HPDE6-E6E7 (cell line): ENCODE measurements around the gene CYP26A1.

Experiments
- DNase-seq: peaks from one replicate; pipeline ENCODE4 v3.0.0; 2011; ENCODE audit warnings: missing footprints; ENCODE audit errors: extremely low spot score

The CYP26A1 gene

DNA sequence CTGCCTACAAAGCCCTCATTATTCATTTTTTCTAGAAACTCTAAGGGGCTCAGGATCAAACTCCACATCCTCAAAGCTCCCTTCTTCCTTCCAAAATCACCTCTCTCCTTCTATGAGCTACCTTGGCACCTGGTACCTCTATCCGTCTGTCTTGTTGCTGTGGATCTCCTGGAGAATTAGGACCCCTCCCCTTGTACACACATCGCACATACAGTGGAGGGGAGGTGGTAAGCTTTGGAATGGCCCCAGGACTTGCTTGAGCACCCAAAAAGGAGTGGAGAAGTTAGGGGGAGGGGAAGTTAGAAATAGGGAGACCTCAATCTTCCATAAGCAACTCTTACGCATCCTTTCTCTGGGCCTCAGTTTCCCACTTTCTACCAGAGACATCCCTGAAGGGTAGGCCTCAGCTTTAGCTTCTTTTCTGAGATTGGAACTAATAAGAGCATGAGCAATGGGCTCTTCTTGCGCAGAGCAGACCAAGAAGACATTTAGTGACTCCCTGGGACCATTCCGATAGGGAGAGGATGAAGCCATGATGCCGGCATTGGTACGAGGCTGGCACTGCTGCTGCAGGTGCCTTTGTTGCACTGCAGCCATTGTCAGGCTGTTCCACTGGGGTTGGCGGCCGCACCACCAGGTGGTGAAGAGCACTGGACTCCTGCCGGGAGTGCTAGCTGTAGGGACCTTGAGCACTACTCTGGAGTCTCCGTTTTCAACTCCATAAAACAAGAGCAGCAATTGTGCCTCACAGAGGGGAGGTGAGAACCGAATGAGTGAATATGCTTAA lies 8.6 kb upstream of the CYP26A1 start:
- DNase-seq: no peak

DNA sequence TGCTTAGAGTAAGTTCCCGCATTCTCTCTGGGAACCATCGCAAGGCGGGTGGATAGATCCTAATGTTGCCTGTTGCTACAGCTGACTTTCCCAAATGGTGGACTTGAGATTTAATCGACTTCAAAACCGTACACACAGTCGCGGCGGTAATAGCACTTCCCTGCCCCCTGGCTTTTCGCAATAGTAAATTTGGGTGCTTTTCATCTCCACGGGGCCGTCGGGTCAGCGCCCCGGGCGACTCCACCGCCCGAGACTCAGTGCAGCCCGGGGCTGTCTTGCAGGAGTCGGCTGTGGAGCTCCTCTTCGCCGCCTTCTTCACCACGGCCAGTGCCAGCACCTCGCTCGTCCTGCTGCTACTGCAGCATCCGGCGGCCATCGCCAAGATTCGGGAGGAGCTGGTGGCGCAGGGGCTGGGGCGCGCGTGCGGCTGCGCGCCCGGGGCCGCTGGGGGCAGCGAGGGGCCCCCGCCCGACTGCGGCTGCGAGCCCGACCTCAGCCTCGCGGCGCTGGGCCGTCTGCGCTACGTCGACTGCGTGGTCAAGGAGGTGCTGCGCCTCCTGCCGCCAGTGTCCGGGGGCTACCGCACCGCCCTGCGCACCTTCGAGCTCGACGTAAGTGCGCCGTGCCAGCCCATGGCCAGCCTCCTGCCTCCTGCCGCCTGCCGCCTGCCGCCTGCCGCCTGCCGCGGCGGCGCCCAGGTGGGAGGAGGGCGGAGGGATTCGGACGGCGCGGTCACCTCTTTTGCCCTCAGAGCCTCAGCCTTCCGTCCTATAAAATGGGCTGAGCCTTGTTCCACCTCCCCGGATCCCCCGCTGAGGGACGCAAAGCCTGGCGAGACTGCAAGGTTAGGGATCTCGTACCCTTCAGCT lies 7.8 kb upstream of the CYP26A1 start:
- DNase-seq: no peak

DNA sequence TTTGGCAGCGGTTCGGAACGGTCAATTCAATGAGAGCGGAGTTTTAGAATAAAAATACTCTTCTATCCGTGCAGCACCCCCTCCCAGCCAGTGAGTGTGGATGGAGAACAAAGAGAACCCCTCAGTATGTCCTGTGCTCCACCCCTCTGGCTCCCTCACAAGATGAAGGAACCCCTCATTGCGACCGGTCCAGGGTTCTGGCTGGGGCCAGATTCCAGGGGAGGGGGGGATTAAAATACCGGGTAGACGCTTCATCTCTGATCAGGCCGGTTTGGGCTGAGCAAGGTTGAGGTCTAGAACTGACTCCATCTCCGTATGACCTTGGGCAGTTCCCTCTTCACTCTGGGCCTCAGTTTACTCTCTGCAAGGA lies 7.2 kb upstream of the CYP26A1 start:
- DNase-seq: no peak

DNA sequence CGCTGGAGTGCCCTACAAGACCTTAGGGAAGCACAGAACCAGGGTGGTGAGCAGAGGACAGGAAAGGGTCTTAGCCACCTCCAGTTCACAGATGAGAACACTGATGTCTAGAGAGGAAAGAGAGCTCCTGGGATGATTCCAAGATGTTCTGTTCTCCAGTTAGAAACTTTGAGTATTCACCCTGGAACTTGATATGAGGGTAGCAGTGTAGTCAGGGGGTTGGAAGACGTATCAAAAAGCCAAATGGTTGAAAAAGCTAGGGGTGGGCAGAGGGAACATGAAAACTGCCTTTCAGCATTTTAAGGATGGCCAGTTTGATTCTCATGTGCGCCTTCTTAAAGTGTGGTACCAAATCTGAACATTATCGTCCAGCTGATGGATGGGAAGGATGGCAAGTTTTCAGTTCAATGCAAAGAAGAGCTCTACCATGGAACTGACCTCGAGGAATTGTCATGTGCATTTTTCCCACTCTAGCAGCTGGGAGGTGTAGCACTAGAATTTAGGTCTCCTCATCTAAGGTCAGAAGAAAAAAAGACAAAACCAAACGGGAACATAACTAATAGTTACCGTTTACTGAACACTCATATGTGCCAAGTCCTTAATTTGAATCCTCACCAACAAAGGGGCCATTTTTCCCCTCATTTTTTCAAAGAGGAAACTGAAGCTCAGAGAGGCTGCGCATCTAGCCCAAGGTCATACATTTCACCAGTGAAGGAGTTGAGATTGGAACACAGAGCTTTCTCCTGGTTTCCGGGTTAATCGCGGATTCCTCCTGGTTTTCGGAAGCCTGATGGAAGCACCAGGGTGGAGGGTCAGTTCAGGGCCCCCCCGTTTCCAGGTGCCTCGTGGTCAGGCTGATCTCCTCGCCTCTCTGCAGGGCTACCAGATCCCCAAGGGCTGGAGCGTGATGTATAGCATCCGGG lies 6.0 kb upstream of the CYP26A1 start:
- no peak for DNase-seq

DNA sequence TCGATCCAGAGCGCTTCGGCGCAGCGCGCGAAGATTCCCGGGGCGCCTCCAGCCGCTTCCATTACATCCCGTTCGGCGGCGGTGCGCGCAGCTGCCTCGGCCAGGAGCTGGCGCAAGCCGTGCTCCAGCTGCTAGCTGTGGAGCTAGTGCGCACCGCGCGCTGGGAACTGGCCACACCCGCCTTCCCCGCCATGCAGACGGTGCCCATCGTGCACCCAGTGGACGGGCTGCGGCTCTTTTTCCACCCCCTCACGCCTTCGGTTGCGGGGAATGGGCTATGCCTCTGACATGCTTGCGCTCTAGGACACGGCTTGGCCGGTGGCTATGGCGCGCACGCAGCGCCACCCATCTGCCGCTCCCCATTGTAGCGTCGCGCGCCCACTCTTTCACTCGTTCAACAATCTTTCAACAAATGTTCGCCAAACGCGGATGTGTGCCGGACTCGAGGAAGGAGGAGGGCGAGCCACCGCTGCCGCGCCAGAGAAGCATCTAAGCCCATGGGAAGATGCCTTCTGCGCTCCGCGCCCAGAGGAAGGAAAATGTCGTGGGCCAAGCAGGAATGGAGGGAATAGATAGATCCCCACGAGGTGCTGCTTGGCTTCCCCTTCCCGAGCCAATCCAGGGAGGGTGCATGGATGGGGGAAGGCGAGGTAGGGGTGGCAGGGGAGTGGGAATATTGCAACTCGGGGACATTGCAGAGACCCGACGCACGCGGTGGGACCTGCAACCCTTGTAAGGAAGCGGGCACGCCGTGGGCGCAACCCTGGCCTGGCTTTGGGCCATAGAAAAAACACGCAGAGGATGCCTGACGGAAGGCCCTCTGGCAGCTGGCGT lies 5.1 kb upstream of the CYP26A1 start:
- DNase-seq: no peak

DNA sequence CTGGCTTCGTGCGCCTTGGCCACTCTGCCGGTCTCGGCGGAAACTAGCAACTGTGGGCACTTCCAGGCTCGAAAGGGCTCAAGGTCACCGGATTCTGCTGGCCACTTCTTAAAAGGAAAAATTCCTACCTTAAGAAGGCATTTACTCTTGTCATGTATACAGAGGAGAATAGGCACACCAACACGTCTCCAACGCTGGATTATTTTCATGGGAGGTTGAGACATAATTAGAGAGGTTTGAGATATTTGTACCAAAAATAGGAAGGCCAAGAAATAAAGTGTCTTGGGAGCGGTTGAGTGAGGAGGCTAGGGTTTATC lies 4.5 kb upstream of the CYP26A1 start:
- no peak for DNase-seq

DNA sequence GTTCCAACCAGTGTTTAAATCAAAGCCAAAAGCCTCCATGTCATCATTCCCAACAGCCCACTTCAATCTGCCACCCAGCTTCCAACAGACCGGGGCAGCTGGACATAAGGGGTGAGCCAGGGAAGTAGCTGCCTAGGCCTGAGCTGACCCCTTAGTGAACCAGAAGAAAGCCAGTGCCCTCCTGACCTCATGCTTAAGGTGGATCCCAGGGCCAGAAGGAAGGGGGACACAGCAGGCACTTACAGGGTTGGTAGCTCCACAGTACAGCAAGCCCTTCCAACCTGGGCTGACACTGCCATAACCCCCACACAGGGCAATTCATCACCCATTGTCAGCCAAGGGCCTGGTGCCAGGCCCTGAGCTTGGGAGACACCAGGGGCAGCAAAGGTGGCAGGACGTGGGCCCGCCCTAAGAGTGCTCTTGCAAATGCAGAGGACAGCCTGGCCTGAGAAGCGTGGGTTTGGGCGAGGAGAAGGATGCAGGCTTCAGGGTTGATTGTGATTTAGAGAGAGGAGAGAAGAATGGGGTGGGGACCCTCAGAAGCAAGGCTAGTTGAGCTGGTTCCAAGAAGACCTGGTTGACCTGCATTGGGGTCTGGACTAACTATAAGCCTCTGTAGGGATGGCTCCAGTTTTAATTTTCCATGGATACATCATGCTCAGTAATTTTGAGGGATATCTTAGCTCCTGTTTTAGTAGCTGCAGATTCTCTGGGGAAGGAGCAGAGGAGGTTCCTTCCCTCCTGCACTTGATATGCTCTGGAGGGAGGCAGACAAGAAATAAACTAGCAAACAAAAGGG lies 3.1 kb upstream of the CYP26A1 start:
- no peak for DNase-seq

DNA sequence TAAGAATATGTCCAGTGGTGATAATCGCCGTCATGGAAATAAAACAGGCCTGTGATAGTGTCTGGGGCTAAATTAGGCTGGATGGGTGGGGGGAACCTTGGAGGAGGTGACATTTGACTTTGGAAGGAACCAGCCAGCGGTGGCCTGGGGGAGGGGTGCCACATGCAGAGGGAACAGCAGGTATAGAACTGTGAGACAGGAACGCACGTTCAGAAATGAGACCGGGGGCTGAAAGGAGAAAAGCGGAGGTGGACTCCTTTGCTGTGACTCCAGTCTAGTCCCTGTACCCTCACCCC lies 2.6 kb upstream of the CYP26A1 start:
- no peak for DNase-seq

DNA sequence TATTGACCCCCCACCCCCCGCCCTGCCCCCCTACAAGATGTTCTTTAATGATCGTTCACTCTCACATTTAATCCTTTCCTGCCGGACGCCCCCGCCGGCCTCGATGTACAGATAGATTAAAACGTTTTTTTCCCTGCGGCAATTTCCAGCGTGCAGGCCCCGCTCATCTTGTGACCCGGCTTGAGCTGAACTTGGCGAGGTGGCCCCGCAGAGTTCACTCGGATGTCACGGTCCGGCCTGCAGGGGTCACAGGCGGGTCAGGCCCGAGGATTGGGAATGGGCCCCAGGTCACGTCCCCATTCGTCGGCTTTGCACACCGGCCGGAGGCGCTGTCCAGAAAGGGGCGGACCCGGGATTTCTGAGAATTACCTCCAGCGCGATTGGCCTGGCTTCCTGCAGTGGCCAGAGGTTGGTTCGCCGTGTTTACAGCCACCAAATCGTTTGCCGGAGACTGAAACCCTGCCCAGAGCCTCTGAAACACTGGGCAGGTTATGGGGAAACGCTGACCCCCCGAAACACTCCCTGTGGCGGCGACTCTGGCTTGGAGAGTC lies 1.9 kb upstream of the CYP26A1 start:
- no peak for DNase-seq

DNA sequence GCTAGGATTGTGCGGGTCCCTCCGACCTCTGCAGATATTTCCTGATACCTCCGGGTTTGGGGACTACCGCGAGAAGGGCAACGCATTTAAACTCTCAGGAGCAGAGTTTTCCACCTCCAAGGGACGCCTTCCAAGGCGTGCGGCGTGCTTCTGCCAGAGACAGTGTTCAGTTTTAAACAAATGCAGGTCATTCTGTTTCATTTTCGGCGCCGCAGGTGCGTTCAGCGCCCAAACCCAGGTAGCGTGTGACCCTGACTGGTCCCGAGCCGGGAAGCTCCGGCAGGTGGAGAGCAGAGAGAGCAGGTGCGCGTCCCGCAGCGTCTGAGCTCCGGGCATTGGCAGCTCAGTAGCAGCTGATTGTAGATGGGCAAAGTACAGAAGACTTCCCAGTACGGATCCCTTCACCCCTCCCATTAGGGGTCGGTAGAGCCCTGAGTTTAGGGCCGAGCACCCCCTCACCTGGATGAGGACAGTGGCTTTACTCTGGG lies 1.4 kb upstream of the CYP26A1 start:
- no peak for DNase-seq

DNA sequence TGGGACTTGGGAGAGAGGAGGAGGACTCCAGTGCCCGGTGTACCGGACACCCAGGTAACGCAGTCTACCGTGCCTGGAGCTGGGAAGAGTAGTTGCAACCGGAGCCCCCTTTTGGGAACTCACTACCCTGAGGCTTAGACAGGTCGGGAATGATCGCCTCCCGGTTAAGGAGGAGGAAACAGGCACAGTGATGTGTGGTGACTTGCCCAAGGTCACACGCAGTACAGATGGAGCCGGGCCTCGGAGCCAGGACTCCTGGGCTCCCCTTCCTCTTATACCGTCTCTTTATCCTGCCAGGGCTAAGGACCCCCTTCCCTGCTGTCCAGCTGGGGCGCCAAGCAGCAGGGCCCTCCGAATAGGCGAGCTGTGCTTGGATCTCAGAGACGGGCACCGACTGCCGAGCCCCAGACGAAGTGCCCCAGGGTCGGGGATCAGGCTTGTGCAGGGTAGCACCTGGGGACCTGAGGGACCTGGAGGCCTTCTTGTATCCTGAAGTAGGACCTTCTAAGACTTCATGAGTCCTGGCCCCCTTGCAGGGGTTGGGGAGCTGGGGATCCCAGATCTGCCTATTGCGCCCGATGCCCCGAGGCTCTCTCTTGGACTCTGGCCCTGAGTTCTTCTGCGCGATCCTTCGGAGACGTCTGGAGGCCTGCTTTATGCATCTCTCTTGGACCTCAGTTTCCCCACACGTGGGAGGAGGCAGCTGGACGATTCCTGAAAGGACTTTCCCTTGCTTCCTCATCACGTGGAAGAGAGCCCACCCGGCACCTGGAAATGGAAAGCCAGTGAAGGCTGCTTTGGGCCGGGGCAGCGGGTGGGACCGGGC lies 767 bp upstream of the CYP26A1 start:
- DNase-seq: no peak

DNA sequence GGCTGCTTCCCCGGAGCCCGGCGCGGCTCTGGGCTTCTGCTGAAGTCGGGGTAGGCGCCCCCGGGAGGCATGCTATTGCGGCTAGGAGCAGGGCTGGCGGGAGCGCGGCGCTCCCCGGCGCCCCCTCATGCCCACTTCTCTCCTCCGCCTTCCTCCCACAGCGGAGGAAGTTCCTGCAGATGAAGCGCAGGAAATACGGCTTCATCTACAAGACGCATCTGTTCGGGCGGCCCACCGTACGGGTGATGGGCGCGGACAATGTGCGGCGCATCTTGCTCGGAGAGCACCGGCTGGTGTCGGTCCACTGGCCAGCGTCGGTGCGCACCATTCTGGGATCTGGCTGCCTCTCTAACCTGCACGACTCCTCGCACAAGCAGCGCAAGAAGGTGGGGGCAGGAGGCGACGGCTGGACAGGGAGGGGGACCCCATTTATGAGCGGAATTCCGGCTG lies 479 bp downstream of the CYP26A1 start:
- DNase-seq: no peak

DNA sequence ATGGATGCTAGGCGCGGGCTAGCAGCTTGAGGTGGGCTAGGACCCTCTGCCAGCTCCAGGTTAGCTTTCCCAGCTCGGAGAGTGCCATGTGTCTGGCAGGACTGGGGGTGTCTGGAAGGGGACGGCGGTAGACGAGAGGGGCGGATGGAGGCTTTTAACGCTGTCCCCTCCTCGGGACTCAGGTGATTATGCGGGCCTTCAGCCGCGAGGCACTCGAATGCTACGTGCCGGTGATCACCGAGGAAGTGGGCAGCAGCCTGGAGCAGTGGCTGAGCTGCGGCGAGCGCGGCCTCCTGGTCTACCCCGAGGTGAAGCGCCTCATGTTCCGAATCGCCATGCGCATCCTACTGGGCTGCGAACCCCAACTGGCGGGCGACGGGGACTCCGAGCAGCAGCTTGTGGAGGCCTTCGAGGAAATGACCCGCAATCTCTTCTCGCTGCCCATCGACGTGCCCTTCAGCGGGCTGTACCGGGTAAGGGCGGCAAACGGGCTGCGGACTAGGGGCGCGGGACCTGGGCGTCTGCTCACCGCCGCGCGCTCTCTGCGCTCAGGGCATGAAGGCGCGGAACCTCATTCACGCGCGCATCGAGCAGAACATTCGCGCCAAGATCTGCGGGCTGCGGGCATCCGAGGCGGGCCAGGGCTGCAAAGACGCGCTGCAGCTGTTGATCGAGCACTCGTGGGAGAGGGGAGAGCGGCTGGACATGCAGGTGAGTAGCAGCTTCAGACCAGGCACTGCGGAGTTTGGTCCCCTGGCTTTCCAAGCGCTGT lies 1.1 kb downstream of the CYP26A1 start:
- DNase-seq: no peak

DNA sequence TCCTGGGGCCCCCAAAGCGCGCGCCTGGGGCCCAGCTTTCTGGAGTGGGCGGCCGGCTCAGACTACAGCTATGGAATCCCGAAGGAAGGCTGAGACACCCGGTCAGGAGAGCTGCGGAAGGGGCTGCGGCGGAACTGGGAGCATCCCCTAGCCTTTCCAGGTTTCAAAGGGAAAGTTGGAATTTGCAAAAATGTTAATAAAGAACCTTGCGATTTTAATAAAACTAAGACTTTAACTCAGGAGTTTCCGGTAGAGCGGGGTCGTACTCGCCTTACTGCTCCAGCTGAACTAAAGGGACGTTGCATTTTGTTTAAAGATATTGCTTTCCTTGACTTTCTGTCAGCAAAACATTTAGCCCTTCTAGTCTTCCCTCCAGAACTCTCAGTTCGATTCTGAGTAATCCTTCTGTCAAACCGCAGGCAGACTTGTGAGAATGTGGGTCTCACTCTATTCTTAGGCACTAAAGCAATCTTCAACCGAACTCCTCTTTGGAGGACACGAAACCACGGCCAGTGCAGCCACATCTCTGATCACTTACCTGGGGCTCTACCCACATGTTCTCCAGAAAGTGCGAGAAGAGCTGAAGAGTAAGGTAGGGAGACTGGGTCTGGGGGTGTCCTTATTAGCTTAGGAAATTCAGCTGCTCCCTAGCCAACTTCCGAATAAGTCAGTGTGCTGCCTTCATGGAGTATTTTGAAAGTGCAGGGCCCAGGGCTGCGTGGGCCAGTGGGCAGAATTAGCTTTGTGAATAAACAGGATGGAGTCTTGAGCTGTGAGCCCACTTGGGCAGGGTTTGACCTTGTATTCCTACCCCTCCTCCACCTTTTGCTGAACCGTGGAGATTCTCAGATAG lies 1.9 kb downstream of the CYP26A1 start:
- no peak for DNase-seq

DNA sequence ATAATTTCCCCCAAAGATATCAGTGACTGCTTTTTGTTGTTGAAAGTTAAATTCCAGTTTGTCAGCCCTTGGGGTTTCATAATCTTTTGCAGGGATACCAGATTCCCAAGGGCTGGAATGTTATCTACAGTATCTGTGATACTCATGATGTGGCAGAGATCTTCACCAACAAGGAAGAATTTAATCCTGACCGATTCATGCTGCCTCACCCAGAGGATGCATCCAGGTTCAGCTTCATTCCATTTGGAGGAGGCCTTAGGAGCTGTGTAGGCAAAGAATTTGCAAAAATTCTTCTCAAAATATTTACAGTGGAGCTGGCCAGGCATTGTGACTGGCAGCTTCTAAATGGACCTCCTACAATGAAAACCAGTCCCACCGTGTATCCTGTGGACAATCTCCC lies 3.2 kb downstream of the CYP26A1 start:
- DNase-seq: no peak

DNA sequence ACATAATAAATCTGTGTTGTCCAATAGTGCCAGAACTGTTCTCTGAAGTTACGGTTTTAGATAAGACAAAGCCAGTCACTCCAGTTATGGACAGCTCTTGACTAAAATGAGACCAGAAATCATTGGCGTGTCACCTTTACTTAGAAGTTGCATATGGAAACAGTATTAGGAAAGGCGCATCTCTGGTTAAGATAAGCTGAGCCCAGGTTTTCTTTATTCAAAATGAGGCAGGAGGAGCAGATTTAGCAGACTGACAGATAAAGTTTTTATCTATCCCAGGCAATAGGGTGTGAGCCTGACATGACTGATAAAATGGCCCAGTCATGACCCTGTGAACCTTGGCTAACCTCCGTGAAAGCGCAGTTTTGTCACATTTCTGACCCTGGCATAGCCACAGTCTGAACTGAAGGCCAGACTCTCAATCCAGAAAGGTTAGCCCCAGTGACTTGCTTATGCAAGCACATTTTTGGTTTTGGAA lies 4.2 kb downstream of the CYP26A1 start:
- no peak for DNase-seq

DNA sequence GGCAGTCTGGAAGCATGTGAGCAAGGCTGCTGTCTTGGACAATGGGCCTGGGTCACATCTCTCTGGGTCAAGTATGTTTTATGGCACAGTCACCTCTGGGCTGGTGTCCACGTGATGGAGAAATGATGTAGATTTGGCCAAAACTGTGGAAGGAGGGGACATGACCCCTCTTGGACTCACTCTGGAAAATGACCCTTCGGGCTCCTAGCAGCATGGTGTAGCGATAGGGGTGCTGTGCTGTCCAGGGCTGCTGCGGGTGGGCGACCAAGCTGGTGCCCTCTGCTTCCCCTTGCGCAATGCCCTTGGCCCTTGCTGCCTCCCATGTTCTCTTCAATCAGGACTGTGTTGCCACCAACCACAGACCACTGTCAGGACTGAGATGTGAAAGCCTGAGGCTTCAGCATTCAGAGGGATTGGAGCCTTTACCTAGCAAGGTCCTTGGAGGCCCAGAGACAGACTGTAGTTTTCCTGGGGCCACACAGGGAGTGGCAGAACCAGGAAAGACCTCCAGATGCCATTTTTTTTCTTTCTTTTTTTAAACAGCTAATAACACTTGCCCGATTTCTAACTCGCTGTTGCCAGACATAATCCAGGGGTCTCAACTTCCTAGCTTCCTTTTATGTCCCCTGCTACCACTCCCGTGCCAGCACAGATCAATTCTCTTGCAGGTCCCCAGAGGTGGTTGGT lies 6.1 kb downstream of the CYP26A1 start:
- DNase-seq: no peak
